AG09319 (cell line): ENCODE results near the gene TRIM3.

Experiments used
- DNase-seq: peaks from one replicate; pipeline ENCODE4 v3.0.0-alpha.2; 2010; ENCODE audit warnings: low read depth; ENCODE audit errors: extremely low read depth
- CTCF ChIP-seq: IDR thresholded peaks from 2 replicates; pipeline ENCODE4 v1.5.1; 2011; ENCODE audit warnings: low read depth, mild to moderate bottlenecking, inconsistent platforms, low read length, moderate library complexity

Gene TRIM3

GRCh38 chr11:6502382-6502781 is 28.6 kb upstream of the TRIM3 start:
- DNase-seq: no peak
- no peak for TF ChIP-seq CTCF

- no peak for DNase-seq
- TF ChIP-seq CTCF: no peak
Observed at GRCh38 chr11:6498544-6498943, 24.8 kb upstream of the TRIM3 start.

GRCh38 chr11:6498121-6498520 is 24.4 kb upstream of the TRIM3 start:
- TF ChIP-seq CTCF: no peak
- DNase-seq: no peak

GRCh38 chr11:6497069-6497839 is 23.5 kb upstream of the TRIM3 start, which contains the start of gene DNHD1:
Gene DNHD1, plus strand, starts transcription at chr11:6497280. Its CDS starts 936 bp downstream, at chr11:6498216.
- TF ChIP-seq CTCF: no peak
- DNase-seq: no peak

- TF ChIP-seq CTCF: no peak
- no peak for DNase-seq
Observed at GRCh38 chr11:6489306-6489705, 15.6 kb upstream of the TRIM3 start.

- TF ChIP-seq CTCF: no peak
Observed at GRCh38 chr11:6488821-6489220, 15.1 kb upstream of the TRIM3 start.

GRCh38 chr11:6488342-6488741 is 14.6 kb upstream of the TRIM3 start:
- TF ChIP-seq CTCF: no peak
- no peak for DNase-seq

More at GRCh38 chr11:6488821-6489220, 15.1 kb upstream of the TRIM3 start:
- DNase-seq: no peak
